ENCODE data around the gene ADAM12.

GRCh38 chr10:126225672-126226008 lies 162.6 kb downstream of the ADAM12 start:
- TF ChIP-seq CTCF (IDR thresholded peaks at IDR 0.05) (no peak), EP300 (IDR thresholded peaks at IDR 0.05) (no peak), POLR2A (IDR thresholded peaks at IDR 0.05) (no peak)

Data from sigmoid colon (tissue), 4 donors.